HUES64 (cell line): ENCODE measurements around the gene CEP131.

ENCODE experiments used
- H3K27ac ChIP-seq: 2 replicates; pipeline ENCODE4 v1.7.0; 2013; ENCODE audit warnings: low read depth, low read length, inconsistent platforms
- H3K27me3 ChIP-seq: 2 replicates; pipeline ENCODE4 v1.6.1; 2013; ENCODE audit warnings: mild to moderate bottlenecking, low read length; ENCODE audit not compliant: insufficient read depth
- H3K36me3 ChIP-seq: 2 replicates; pipeline ENCODE4 v1.6.1; 2013; ENCODE audit warnings: mild to moderate bottlenecking, low read length; ENCODE audit not compliant: insufficient read depth
- H3K4me1 ChIP-seq: 2 replicates; pipeline ENCODE4 v1.6.1; 2013; ENCODE audit warnings: mild to moderate bottlenecking, low read length, moderate library complexity; ENCODE audit not compliant: insufficient read depth
- H3K4me3 ChIP-seq: 2 replicates; pipeline ENCODE4 v1.5.1; 2013; ENCODE audit warnings: mild to moderate bottlenecking, low read length, moderate library complexity
- H3K9ac ChIP-seq: 2 replicates; pipeline ENCODE4 v1.6.1; 2013; ENCODE audit warnings: mild to moderate bottlenecking, low read depth, low read length
- H3K9me3 ChIP-seq: 2 replicates; pipeline ENCODE4 v1.6.1; 2013; ENCODE audit warnings: low read depth, low read length; ENCODE audit not compliant: insufficient read depth
- WGBS: fragments of 150-250, 120-280 bp; methylation state at CpG from one replicate; pipeline ENCODE4 v1.1.7; 2013; ENCODE audit warnings: missing lambda C conversion rate; 5-methylcytosine and 5-hydroxymethylcytosine counted together

CEP131 gene

GRCh38 chr17:81140695-81141094 is 82.1 kb downstream of the CEP131 start:
- Histone ChIP-seq H3K9me3 (no peaks in the 10 kb centered on the region), H3K27me3 (no peaks in the 10 kb centered on the region), H3K4me3 (no peak overlapping the region), H3K27ac (no peak overlapping the region), H3K4me1 (no peaks in the 10 kb centered on the region), H3K36me3 (no peaks in the 10 kb centered on the region), H3K9ac (no peak overlapping the region)
- 96% methylated on average over 37 of the region's 37 CpGs for WGBS

- Histone ChIP-seq H3K4me1 (no peaks in the 10 kb centered on the region), H3K9ac (no peak overlapping the region), H3K27me3 (no peaks in the 10 kb centered on the region), H3K36me3 (no peaks in the 10 kb centered on the region), H3K27ac (no peak overlapping the region), H3K4me3 (no peak overlapping the region), H3K9me3 (no peaks in the 10 kb centered on the region)
- 87% methylated on average over 8 of the region's 8 CpGs for WGBS
These were observed 82.7 kb downstream of the CEP131 start for GRCh38 chr17:81140018-81140417.
